Rectal smooth muscle tissue (tissue), 1 donor: ENCODE results near the gene CMTM6.
"Not testable (repeated sequence)": the region's sequence is repeated elsewhere in the genome, so short reads cannot be mapped to it uniquely, and the experiment has no call there.

ENCODE experiments used
- H3K27ac ChIP-seq: one replicate; pipeline ENCODE4 v1.7.0; 2013; ENCODE audit warnings: low read depth, low read length, inconsistent platforms
- H3K27me3 ChIP-seq: one replicate; pipeline ENCODE4 v1.7.0; 2013; ENCODE audit warnings: low read length; ENCODE audit not compliant: control insufficient read depth, insufficient read depth
- H3K36me3 ChIP-seq: one replicate; pipeline ENCODE4 v1.7.0; 2013; ENCODE audit warnings: low read length; ENCODE audit not compliant: control insufficient read depth, insufficient read depth
- H3K4me1 ChIP-seq: one replicate; pipeline ENCODE4 v1.7.0; 2013; ENCODE audit warnings: low read length; ENCODE audit not compliant: control insufficient read depth, insufficient read depth
- H3K4me3 ChIP-seq: one replicate; pipeline ENCODE4 v1.7.0; 2013; ENCODE audit warnings: low read length
- H3K9ac ChIP-seq: one replicate; pipeline ENCODE4 v1.7.0; 2013; ENCODE audit warnings: low read length

CMTM6 gene

GRCh38 chr3:32448686-32449474, 53.8 kb downstream of the CMTM6 start:
- no peak overlapping the region for H3K9ac ChIP-seq
- H3K36me3 ChIP-seq: no peaks in the 10 kb centered on the region
- no peaks in the 10 kb centered on the region for H3K4me1 ChIP-seq
- no peaks in the 10 kb centered on the region for H3K27me3 ChIP-seq
- H3K4me3 ChIP-seq: no peak overlapping the region
- H3K27ac ChIP-seq: no peak overlapping the region

- H3K4me3 ChIP-seq: no peak overlapping the region
- H3K27me3 ChIP-seq: no peaks in the 10 kb centered on the region
- no peak overlapping the region for H3K27ac ChIP-seq
- no peak overlapping the region for H3K9ac ChIP-seq
- H3K36me3 ChIP-seq: no peaks in the 10 kb centered on the region
- no peaks in the 10 kb centered on the region for H3K4me1 ChIP-seq
These were observed 54.7 kb downstream of the CMTM6 start for GRCh38 chr3:32447865-32448400.

GRCh38 chr3:32443478-32443877, 59.2 kb downstream of the CMTM6 start:
- H3K9ac ChIP-seq: no peak overlapping the region
- H3K4me3 ChIP-seq: no peak overlapping the region
- no peaks in the 10 kb centered on the region for H3K27me3 ChIP-seq
- no peaks in the 10 kb centered on the region for H3K36me3 ChIP-seq
- no peak overlapping the region for H3K27ac ChIP-seq
- H3K4me1 ChIP-seq: no peaks in the 10 kb centered on the region

GRCh38 chr3:32442766-32443165, 59.9 kb downstream of the CMTM6 start:
- Histone ChIP-seq H3K27me3 (no peaks in the 10 kb centered on the region), H3K4me1 (no peaks in the 10 kb centered on the region), H3K4me3 (no peak overlapping the region), H3K36me3 (no peaks in the 10 kb centered on the region), H3K27ac (no peak overlapping the region), H3K9ac (no peak overlapping the region)

GRCh38 chr3:32440611-32441350, 61.9 kb downstream of the CMTM6 start:
- Histone ChIP-seq H3K36me3 (no peaks in the 10 kb centered on the region), H3K4me3 (no peak overlapping the region), H3K27me3 (no peaks in the 10 kb centered on the region), H3K4me1 (no peaks in the 10 kb centered on the region), H3K27ac (no peak overlapping the region), H3K9ac (no peak overlapping the region)

- H3K27ac ChIP-seq, H3K36me3 ChIP-seq, H3K9ac ChIP-seq, H3K4me1 ChIP-seq, H3K27me3 ChIP-seq, H3K4me3 ChIP-seq: not testable (repeated sequence)
These were observed 63.2 kb downstream of the CMTM6 start for GRCh38 chr3:32439421-32439820.

- no peaks in the 10 kb centered on the region for H3K4me1 ChIP-seq
- H3K27me3 ChIP-seq: no peaks in the 10 kb centered on the region
- H3K9ac ChIP-seq: no peak overlapping the region
- H3K27ac ChIP-seq: no peak overlapping the region
- H3K36me3 ChIP-seq: no peaks in the 10 kb centered on the region
- no peak overlapping the region for H3K4me3 ChIP-seq
These were observed 63.9 kb downstream of the CMTM6 start for GRCh38 chr3:32438596-32439344.

GRCh38 chr3:32437896-32438295, 64.8 kb downstream of the CMTM6 start:
- Histone ChIP-seq H3K4me1 (no peaks in the 10 kb centered on the region), H3K27me3 (no peaks in the 10 kb centered on the region), H3K36me3 (no peaks in the 10 kb centered on the region), H3K4me3 (no peak overlapping the region), H3K9ac (no peak overlapping the region), H3K27ac (no peak overlapping the region)

GRCh38 chr3:32436816-32437189, 65.8 kb downstream of the CMTM6 start:
- Histone ChIP-seq H3K4me1 (no peaks in the 10 kb centered on the region), H3K9ac (no peak overlapping the region), H3K27ac (no peak overlapping the region), H3K36me3 (no peaks in the 10 kb centered on the region), H3K27me3 (no peaks in the 10 kb centered on the region), H3K4me3 (no peak overlapping the region)

- Histone ChIP-seq H3K27ac (no peak overlapping the region), H3K4me1 (no peaks in the 10 kb centered on the region), H3K4me3 (no peak overlapping the region), H3K27me3 (no peaks in the 10 kb centered on the region), H3K9ac (no peak overlapping the region), H3K36me3 (no peaks in the 10 kb centered on the region)
These were observed 66.5 kb downstream of the CMTM6 start for GRCh38 chr3:32435911-32436815.

- no peaks in the 10 kb centered on the region for H3K4me1 ChIP-seq
- no peak overlapping the region for H3K9ac ChIP-seq
- H3K36me3 ChIP-seq: no peaks in the 10 kb centered on the region
- H3K27ac ChIP-seq: no peak overlapping the region
- no peaks in the 10 kb centered on the region for H3K27me3 ChIP-seq
- H3K4me3 ChIP-seq: no peak overlapping the region
These were observed 68.4 kb downstream of the CMTM6 start for GRCh38 chr3:32434206-32434605.
